Hepatocyte (in vitro differentiated cells): ENCODE measurements around the gene GMDS.

Experiments used
- CTCF ChIP-seq: fragments of 200-600 bp; sonication (generic); IDR thresholded peaks from 2 replicates; pipeline ENCODE4 v1.5.1; 2016; ENCODE audit warnings: antibody characterized with exemption, mild to moderate bottlenecking; ENCODE audit not compliant: poor library complexity
- EZH2 ChIP-seq: fragments of 200-600 bp; sonication (generic); IDR thresholded peaks from 2 replicates; pipeline ENCODE4 v1.6.1; 2016; ENCODE audit warnings: antibody characterized with exemption, mild to moderate bottlenecking, borderline replicate concordance

DNA sequence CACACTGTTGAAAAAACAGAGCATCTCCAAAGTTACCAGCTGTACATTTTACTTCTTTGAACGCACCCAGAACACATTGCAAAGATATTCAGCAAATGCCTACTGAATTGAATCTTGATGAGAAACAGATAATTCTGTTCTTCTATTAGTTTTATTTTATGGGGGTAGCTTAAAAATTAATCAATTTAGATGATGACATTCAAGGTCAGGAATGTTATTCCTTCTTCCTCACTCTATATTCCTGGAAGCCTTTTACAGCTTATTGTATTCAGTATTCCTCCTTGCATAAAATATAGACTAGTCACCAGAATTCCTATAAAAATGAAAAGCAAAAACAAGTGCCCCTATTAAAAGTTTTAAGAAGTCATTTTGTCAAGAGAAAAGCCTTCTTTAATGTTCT, 21.4 kb upstream of the GMDS start:
- no peak for TF ChIP-seq CTCF
- no peak for TF ChIP-seq EZH2
